ENCODE measurements around the gene GNG13.

GRCh38 chr16:819336-820043 lies 19.0 kb upstream of the GNG13 start:
- TF ChIP-seq CTCF (IDR thresholded peaks at IDR 0.05) (no peak), POLR2A (IDR thresholded peaks at IDR 0.05) (no peak), EP300 (IDR thresholded peaks at IDR 0.05) (no peak)

Measured in tibial nerve (tissue), 4 donors.